ENCODE results near the gene DISC1. TPM values are rescaled to one million over a fixed set of nuclear protein-coding genes. Genes with fewer than 3 reads are reported as not detected.
A peak's percentile ranks its signal among the peaks of the same experiment; 100 is the strongest.
"Not testable (repeated sequence)": the region's sequence is repeated elsewhere in the genome, so short reads cannot be mapped to it uniquely, and the experiment has no call there.

The DISC1 gene
- total RNA-seq, 1 experiment from 2014 or later, result 2.1 TPM

GRCh38 chr1:231761747-231762541 is 135.4 kb downstream of the DISC1 start:
- no TSS peak for BruUV-seq (replicated peaks)
- no peak for TF ChIP-seq CTCF (IDR thresholded peaks at IDR 0.05; ENCODE audit: unreplicated experiment)
- H3K9me3 Mint-ChIP-seq (ENCODE audit: unreplicated experiment), result no peaks in the 10 kb centered on the region
- H3K36me3 Mint-ChIP-seq (ENCODE audit: insufficient read depth, unreplicated experiment), result no peaks in the 10 kb centered on the region
- H3K27me3 Mint-ChIP-seq (ENCODE audit: insufficient read depth, unreplicated experiment), result no peaks in the 10 kb centered on the region
- H3K4me3 Mint-ChIP-seq (ENCODE audit: unreplicated experiment), result no peak overlapping the region
- no peak overlapping the region for H3K27ac Mint-ChIP-seq (ENCODE audit: low read depth, unreplicated experiment)
- DNase-seq (ENCODE audit: unreplicated experiment), result no peak
- no peaks in the 10 kb centered on the region for H3K4me1 Mint-ChIP-seq (ENCODE audit: insufficient read depth, unreplicated experiment)
- CTCF ChIA-PET, result interaction anchor here (1.0 to 1.6 kb wide), 2 partner anchors 11 to 866 kb away, joined by 3 read pairs; no protein-coding TSS in a partner anchor
- POLR2A ChIA-PET, result no interaction called here
- intact Hi-C loops (cut with micrococcal nuclease), result no loop called here

DNA sequence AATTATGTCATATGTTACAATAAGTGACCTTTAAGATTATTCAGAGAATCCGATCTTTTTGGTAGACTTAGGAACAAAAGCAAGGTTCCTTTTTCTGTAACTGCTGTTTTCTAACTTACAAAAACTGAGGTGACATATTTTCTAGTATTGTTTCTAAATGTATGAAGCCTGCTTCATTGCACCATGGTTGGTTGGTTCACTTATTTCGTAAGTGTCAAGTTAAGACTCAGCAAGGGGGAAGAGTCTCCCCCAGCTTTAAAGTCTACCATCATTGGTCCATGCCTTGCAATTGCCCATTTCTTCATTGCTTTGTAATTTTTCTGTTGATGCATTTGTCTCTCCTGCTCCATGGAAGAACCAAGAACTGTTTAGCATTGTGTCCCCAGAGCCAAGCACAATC is 136.9 kb downstream of the DISC1 start:
- DNase-seq (ENCODE audit: unreplicated experiment), result no peak
- Mint-ChIP-seq H3K4me1 (ENCODE audit: insufficient read depth, unreplicated experiment) (no peaks in the 10 kb centered on the region), H3K9me3 (ENCODE audit: unreplicated experiment) (no peaks in the 10 kb centered on the region), H3K36me3 (ENCODE audit: insufficient read depth, unreplicated experiment) (no peaks in the 10 kb centered on the region), H3K27ac (ENCODE audit: low read depth, unreplicated experiment) (no peak overlapping the region), H3K27me3 (ENCODE audit: insufficient read depth, unreplicated experiment) (no peaks in the 10 kb centered on the region), H3K4me3 (ENCODE audit: unreplicated experiment) (no peak overlapping the region)
- POLR2A ChIA-PET, result interaction anchor here (0.7 to 0.9 kb wide), 2 partner anchors 8 to 42 kb away, joined by 3 read pairs; no protein-coding TSS in a partner anchor
- BruUV-seq (replicated peaks), result no TSS peak
- TF ChIP-seq CTCF (IDR thresholded peaks at IDR 0.05; ENCODE audit: unreplicated experiment), result no peak
- CTCF ChIA-PET, result no interaction called here
- intact Hi-C loops (cut with micrococcal nuclease), result no loop called here

DNA sequence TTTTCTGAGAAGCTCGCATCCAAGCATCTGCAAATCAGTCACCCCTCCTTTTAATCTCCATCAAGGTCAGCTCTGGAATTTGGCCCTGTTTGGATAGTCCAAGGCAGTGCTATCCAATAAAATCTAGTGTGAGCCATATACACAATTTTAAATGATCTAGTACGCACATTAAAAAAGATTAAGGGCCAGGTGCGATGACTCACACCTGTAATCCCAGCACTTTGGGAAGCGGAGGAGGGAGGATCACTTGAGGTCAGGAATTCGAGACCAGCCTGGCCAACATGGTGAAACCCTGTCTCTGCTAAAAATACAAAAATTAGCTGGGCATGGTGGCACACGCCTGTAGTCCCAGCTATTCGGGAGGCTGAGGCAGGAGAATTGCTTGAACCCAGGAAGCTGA is 139.2 kb downstream of the DISC1 start:
- H3K4me1 Mint-ChIP-seq (ENCODE audit: insufficient read depth, unreplicated experiment); H3K27me3 Mint-ChIP-seq (ENCODE audit: insufficient read depth, unreplicated experiment); H3K9me3 Mint-ChIP-seq (ENCODE audit: unreplicated experiment); BruUV-seq (replicated peaks); intact Hi-C loops (cut with micrococcal nuclease); H3K4me3 Mint-ChIP-seq (ENCODE audit: unreplicated experiment); H3K36me3 Mint-ChIP-seq (ENCODE audit: insufficient read depth, unreplicated experiment); H3K27ac Mint-ChIP-seq (ENCODE audit: low read depth, unreplicated experiment): not testable (repeated sequence)
- CTCF ChIA-PET, result interaction anchor here (0.5 to 4.9 kb wide), 3 partner anchors 10 to 1369 kb away, joined by 3 to 60 read pairs (median 3); no protein-coding TSS in a partner anchor
- POLR2A ChIA-PET, result interaction anchor here (0.7 to 1.0 kb wide), 2 partner anchors 9 to 15 kb away, joined by 3 read pairs; no protein-coding TSS in a partner anchor
- peak; percentile 52 for DNase-seq (ENCODE audit: unreplicated experiment)

- no peak overlapping the region for H3K27ac Mint-ChIP-seq (ENCODE audit: low read depth, unreplicated experiment)
- ChIA-PET POLR2A (interaction anchor here (0.6 to 1.0 kb wide), 3 partner anchors 11 to 20 kb away, joined by 3 read pairs; no protein-coding TSS in a partner anchor), CTCF (interaction anchor here (0.5 to 4.9 kb wide), 7 partner anchors 11 to 438 kb away, joined by 3 to 60 read pairs (median 4); no protein-coding TSS in a partner anchor)
- H3K9me3 Mint-ChIP-seq (ENCODE audit: unreplicated experiment), result no peaks in the 10 kb centered on the region
- no peaks in the 10 kb centered on the region for H3K4me1 Mint-ChIP-seq (ENCODE audit: insufficient read depth, unreplicated experiment)
- H3K4me3 Mint-ChIP-seq (ENCODE audit: unreplicated experiment), result no peak overlapping the region
- no peaks in the 10 kb centered on the region for H3K27me3 Mint-ChIP-seq (ENCODE audit: insufficient read depth, unreplicated experiment)
- no peak for DNase-seq (ENCODE audit: unreplicated experiment)
- TF ChIP-seq CTCF (IDR thresholded peaks at IDR 0.05; ENCODE audit: unreplicated experiment), result no peak
- BruUV-seq (replicated peaks), result no TSS peak
- intact Hi-C loops (cut with micrococcal nuclease), result no loop called here
- peaks cover 7% of the 10 kb centered on the region for H3K36me3 Mint-ChIP-seq (ENCODE audit: insufficient read depth, unreplicated experiment)
Observed at GRCh38 chr1:231767471-231767870, 140.9 kb downstream of the DISC1 start.

Measured in MCF 10A (cell line).